T-helper 17 cell (primary cell): ENCODE measurements around the gene GPC6. TPM values are rescaled to one million over a fixed set of nuclear protein-coding genes. Genes with fewer than 3 reads are reported as not detected.

ENCODE experiments used
- ATAC-seq: fragments of 150-1000 bp; cut with Tn5 transposase; 2 replicates; pipeline ENCODE4 v1.10.0; 2021; ENCODE audit warnings: mild to moderate bottlenecking, moderate library complexity
- DNase-seq, 3 donors: peaks; one replicate each; pipeline versions ENCODE4 v3.0.0 to v3.0.0-alpha.2; 2020 to 2021
- H3K9me3 ChIP-seq: one replicate; pipeline ENCODE4 v1.7.0; 2013; ENCODE audit warnings: low read length, mild to moderate bottlenecking; ENCODE audit not compliant: control insufficient read depth, poor library complexity, severe bottlenecking
- H3K27ac Mint-ChIP-seq: one replicate; pipeline ENCODE4 v1.8.0; 2022; ENCODE audit warnings: mild to moderate bottlenecking, moderate library complexity, mixed read lengths
- H3K27me3 Mint-ChIP-seq: one replicate; pipeline ENCODE4 v1.8.0; 2022; ENCODE audit warnings: mixed read lengths
- H3K36me3 Mint-ChIP-seq: one replicate; pipeline ENCODE4 v1.8.0; 2022; ENCODE audit warnings: low read depth, mixed read lengths
- H3K4me1 Mint-ChIP-seq: one replicate; pipeline ENCODE4 v1.8.0; 2022; ENCODE audit warnings: mild to moderate bottlenecking, mixed read lengths
- H3K4me3 Mint-ChIP-seq: one replicate; pipeline ENCODE4 v1.8.0; 2022; ENCODE audit warnings: mild to moderate bottlenecking, moderate library complexity, mixed read lengths
- total RNA-seq, 4 donors: library from RNA in 2 of 4; stranded (reverse) in 2 of 4; gene quantifications; one replicate each; pipeline ENCODE4 v1.2.3 and lab custom pipeline; 2022 to 2026

Gene GPC6
- total RNA-seq, 2 donors from 2014 or later = not detected

DNA sequence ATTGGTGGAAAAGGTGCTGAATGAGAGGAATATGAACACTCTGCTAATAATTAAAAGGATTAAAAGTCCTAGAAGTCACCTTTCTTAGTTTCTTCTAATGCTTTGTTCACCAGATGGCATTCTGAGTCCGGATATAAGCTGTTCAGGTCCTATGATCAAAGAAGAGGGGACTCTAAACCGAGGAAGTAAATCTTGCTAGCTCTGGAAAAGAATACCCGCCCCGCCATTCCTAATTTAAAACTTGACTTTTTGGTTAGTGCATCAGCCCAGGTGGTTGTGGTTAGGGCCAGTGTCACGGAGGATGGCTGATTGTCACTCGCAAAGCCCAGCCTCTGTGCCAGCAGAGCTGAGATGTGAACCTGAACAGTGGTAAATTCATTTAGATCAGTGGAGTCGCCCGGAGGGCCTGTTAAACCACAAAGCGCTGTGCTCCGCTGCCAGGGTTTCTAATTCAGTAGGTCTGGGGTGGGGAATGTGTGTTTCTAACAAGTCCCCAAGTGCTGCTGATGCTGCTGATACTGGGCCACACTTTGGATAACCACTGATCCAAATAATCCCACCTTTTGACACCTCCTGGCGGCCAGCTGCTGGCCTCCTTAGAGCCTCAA lies 827.5 kb downstream of the GPC6 start:
- H3K4me3 Mint-ChIP-seq = no peak overlapping the region
- H3K36me3 Mint-ChIP-seq = no peaks in the 10 kb centered on the region
- no peaks in the 10 kb centered on the region for H3K9me3 ChIP-seq
- H3K27ac Mint-ChIP-seq = no peak overlapping the region
- H3K27me3 Mint-ChIP-seq = peaks cover 28% of the 10 kb centered on the region
- H3K4me1 Mint-ChIP-seq = no peaks in the 10 kb centered on the region
- DNase-seq (no peak), ATAC-seq (no peak)

DNA sequence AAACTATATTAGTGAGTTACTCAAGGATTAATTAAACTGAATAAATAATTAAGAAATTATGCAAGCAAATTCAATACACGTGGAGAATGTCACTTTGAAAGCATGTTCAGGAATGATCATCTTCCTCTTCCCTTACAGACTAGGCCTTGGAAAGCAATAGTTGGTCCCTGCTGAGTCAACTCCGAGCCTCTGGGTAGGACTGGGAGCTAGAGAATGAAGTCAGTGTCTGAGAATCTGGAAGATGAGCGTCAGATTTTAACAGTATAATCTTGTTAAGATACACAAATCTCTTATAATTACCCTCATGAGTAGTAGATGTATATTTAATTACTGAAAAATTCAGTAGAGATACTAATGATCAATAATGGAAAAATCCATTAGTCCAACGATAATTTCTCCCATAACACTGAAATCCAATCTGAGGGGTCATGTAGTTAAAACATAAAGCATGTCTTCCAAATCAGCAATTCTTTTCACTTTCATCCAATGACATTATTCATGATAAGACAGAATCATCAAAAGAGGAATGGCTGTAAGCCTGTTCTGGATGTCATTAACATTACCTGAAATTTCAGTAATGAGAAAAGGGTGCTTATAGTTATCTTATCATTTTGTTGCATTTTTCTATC lies 829.9 kb downstream of the GPC6 start:
- H3K27me3 Mint-ChIP-seq = peaks cover 32% of the 10 kb centered on the region
- H3K4me3 Mint-ChIP-seq = no peak overlapping the region
- no peak overlapping the region for H3K27ac Mint-ChIP-seq
- no peaks in the 10 kb centered on the region for H3K36me3 Mint-ChIP-seq
- no peak for DNase-seq
- H3K4me1 Mint-ChIP-seq = no peaks in the 10 kb centered on the region
- no peaks in the 10 kb centered on the region for H3K9me3 ChIP-seq
- no peak for ATAC-seq

DNA sequence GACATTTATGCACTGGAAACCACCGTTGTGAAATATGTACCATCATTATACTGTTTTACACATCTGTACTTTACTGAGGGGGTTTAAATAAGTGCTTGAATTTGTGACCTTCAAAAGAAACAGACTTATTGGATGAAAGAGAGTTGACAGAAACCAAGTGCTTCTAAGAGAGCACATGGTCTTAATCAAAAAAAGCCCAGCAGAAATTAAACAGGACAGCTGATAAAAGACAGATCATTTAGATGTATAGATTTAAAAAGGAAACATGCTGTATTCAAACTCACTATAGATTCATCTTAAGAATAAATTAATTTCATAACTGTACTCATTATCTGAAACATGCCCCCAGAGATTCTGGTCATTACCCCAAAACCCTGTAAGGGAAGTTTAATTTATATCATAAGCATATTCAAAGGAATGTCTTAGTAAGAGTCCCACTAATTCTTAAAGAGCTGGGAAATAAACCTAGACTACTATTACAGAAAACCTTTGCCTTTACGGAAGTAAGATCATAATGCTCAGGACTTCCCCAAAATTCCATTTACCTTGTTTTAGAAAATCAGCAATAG lies 831.1 kb downstream of the GPC6 start:
- H3K4me1 Mint-ChIP-seq = no peaks in the 10 kb centered on the region
- DNase-seq = no peak

DNA sequence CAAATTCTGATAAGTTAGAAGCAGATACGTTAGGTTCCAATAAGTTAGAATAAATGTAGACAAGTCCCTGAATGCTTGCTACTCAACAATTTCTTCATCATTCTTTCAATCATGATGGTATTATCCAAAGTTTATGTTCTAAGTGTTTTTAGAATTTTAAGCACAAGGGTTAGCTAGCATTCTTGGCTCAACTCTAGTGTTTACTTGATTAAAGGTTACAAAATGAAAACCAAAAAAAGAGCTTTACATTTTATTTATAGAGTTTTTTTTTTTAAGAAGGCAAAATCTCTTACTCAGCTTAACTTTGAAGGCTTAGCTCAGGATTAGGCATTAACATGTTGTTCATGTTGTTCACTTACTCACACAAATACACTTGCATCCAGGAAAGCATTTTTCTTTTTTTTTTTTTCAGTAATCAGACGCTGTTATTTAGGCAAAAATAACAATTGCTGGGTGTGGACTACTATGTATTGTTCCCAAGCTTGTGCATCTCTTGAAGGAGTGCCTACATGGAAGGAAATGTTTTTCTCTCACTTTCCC lies 832.3 kb downstream of the GPC6 start:
- H3K4me3 Mint-ChIP-seq = no peak overlapping the region
- H3K27ac Mint-ChIP-seq = no peak overlapping the region
- H3K4me1 Mint-ChIP-seq = no peaks in the 10 kb centered on the region
- H3K27me3 Mint-ChIP-seq = peaks cover 21% of the 10 kb centered on the region
- no peaks in the 10 kb centered on the region for H3K9me3 ChIP-seq
- no peak for DNase-seq
- no peaks in the 10 kb centered on the region for H3K36me3 Mint-ChIP-seq
- ATAC-seq = no peak

More for the DNA sequence above, 831.1 kb downstream of the GPC6 start:
- Mint-ChIP-seq H3K36me3 (no peaks in the 10 kb centered on the region), H3K4me3 (no peak overlapping the region), H3K27ac (no peak overlapping the region), H3K27me3 (peaks cover 25% of the 10 kb centered on the region)
- H3K9me3 ChIP-seq = no peaks in the 10 kb centered on the region
- no peak for ATAC-seq

DNA sequence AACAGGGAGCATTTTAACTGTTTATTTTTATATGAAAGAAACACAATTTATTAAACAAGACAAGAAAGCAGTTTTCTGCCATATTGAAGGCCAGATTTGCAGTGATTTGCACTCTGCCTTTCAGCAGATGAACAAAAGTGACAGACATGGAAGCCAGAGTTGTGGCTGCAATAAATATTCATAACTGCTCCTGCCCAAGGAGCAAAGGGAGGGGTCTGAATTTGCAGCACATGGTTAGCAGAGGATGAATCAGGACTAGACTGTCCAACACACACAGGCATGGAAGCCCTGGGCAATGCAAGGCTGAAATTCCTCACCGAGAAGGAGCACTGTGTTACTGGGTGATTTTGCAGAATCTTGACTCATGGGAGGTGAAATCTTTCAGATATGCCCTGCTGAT lies 834.7 kb downstream of the GPC6 start:
- no peak overlapping the region for H3K27ac Mint-ChIP-seq
- H3K4me3 Mint-ChIP-seq = no peak overlapping the region
- ATAC-seq (no peak), DNase-seq (no peak)
- no peaks in the 10 kb centered on the region for H3K4me1 Mint-ChIP-seq
- H3K27me3 Mint-ChIP-seq = peaks cover 17% of the 10 kb centered on the region
- no peaks in the 10 kb centered on the region for H3K9me3 ChIP-seq
- no peaks in the 10 kb centered on the region for H3K36me3 Mint-ChIP-seq

DNA sequence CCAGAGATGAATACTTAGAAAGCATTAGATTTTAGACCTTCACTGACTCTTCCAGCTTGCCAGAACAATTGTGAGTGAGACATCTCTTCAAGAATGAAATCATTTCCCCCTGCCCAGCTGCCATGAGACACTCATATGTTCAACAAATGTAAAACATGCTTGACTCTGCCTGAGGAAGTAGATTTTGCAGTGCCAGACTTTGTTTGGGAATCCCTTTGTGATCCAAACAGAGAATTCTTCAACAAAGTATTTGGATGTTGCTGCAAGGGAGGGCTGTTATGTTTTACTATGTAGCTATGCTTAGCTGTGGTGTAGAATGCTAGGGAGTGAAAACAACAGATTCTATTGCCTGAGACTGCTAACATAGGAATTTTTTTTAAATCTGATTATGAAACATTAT lies 836.5 kb downstream of the GPC6 start:
- ATAC-seq (no peak), DNase-seq (no peak)
- no peak overlapping the region for H3K27ac Mint-ChIP-seq
- no peaks in the 10 kb centered on the region for H3K36me3 Mint-ChIP-seq
- no peaks in the 10 kb centered on the region for H3K4me1 Mint-ChIP-seq
- no peak overlapping the region for H3K4me3 Mint-ChIP-seq
- no peaks in the 10 kb centered on the region for H3K9me3 ChIP-seq
- peaks cover 17% of the 10 kb centered on the region for H3K27me3 Mint-ChIP-seq

DNA sequence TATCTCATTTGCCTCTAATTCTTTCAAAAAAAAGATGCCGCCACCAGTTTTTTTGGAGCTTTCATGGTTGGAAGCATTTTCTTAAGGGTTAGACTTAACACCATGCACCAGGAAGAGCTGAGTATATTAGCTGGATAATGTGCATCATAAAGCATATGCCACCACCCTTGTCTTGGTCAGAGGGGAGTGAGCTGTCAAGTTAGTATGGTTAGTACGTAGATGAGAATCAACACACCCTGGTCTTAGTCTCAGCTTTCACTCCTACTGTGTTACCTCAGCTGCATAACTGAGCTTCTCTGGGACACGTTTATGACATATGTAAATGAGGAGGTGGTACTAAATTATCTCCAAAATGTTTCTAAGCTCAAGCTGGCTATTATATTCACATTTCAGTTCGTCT lies 837.2 kb downstream of the GPC6 start:
- no peaks in the 10 kb centered on the region for H3K9me3 ChIP-seq
- H3K36me3 Mint-ChIP-seq = no peaks in the 10 kb centered on the region
- H3K4me1 Mint-ChIP-seq = no peaks in the 10 kb centered on the region
- no peak overlapping the region for H3K27ac Mint-ChIP-seq
- ATAC-seq = no peak
- H3K27me3 Mint-ChIP-seq = peaks cover 17% of the 10 kb centered on the region
- no peak overlapping the region for H3K4me3 Mint-ChIP-seq
- no peak for DNase-seq

DNA sequence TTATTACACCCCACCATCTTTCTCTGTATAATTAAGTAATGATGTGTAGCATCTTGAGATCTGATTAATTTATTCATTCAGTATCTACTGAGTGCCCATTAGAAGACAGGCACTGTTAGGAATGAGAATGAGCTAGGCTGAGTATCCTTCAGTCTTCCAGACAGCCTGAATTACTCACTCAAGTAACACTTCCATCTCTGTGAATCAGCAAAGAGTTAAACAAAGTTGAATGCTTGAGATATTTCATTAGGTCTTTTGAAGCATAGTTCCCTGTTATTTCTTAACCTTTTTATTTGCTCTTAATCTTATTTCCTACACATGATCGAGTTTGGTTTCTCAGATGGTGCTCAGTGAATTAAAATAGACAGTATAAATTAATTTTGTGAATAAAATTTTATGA lies 839.1 kb downstream of the GPC6 start:
- Mint-ChIP-seq H3K36me3 (no peaks in the 10 kb centered on the region), H3K27ac (no peak overlapping the region), H3K4me1 (no peaks in the 10 kb centered on the region), H3K27me3 (peaks cover 7% of the 10 kb centered on the region), H3K4me3 (no peak overlapping the region)
- DNase-seq (no peak), ATAC-seq (no peak)
- no peaks in the 10 kb centered on the region for H3K9me3 ChIP-seq

DNA sequence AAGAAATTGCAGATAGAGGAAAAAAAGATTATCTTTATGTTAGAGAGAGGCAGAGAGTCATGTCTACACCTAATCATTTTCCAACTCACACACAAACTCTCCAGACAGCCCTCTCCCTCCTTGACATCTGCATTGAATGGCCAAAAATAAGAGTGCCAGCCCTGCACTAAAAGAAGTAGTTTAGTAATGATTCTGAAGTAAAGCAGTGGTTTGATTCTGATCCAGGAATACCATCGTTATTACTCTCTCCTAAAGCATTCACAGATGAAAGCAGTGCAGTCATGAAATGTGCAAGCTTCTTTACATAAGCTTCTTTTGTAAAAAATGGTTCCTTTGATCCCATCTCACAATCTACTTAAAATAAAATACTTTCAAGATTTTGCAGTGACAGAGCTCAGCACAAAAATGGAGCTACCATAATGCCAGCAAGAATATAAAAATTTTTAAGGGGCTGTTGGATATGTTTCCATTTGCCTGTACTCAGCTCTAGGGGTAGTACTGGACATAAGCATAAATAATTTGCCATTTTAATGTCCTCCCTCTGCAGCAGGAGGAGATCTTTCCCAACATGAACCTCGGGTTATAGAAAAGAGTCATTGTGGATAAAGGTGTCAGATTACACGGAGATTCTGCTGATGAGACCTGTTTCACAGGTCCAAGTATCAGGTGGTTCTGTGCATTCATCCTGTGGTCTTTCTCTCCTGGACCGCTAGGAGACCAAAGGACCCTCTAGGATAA lies 846.6 kb downstream of the GPC6 start:
- Mint-ChIP-seq H3K27me3 (peaks cover 7% of the 10 kb centered on the region), H3K36me3 (no peaks in the 10 kb centered on the region), H3K4me1 (no peaks in the 10 kb centered on the region), H3K4me3 (no peak overlapping the region), H3K27ac (no peak overlapping the region)
- H3K9me3 ChIP-seq = no peaks in the 10 kb centered on the region
- DNase-seq (no peak), ATAC-seq (no peak)

DNA sequence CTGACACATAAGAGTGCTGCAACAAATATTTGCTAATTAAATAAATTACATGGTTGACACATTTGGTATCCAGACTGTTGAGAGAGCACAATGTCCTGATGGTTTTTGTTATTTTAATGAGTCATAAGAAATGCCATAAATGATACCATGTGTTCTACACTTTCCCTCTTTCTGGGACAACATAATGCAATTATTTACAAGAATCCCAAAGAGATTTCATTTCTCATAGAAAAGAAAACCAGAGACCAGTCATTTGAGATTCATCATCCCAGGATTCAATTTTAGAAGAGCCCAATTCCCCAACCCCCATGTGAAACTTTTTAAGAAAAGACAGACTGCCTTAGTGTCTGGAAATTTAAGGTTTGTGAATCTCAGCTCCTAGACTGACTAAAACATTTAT lies 853.3 kb downstream of the GPC6 start:
- H3K4me1 Mint-ChIP-seq = no peaks in the 10 kb centered on the region
- no peaks in the 10 kb centered on the region for H3K36me3 Mint-ChIP-seq
- peaks cover 19% of the 10 kb centered on the region for H3K27me3 Mint-ChIP-seq
- H3K9me3 ChIP-seq = no peaks in the 10 kb centered on the region
- no peak for DNase-seq
- no peak for ATAC-seq
- no peak overlapping the region for H3K27ac Mint-ChIP-seq
- H3K4me3 Mint-ChIP-seq = no peak overlapping the region

DNA sequence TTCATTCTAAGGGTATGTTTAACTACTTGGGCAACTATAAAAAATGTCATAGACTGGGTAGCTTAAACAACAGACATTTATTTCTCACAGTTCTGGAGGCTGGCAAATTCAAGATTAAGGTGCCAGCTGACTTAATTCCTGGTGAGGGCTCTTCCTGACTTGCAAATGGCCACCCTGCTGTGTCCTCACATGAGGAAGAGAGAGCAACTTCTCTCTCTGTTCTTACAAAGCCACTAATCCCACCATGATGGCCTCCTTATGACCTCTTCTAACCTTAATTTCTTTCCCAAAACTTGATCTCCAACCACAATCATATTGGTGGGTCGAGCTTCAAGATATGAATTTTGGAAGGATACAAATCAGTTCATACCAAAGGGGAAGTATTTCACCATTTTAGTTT lies 853.9 kb downstream of the GPC6 start:
- H3K4me3 Mint-ChIP-seq = no peak overlapping the region
- H3K36me3 Mint-ChIP-seq = no peaks in the 10 kb centered on the region
- no peaks in the 10 kb centered on the region for H3K9me3 ChIP-seq
- peaks cover 16% of the 10 kb centered on the region for H3K27me3 Mint-ChIP-seq
- H3K27ac Mint-ChIP-seq = no peak overlapping the region
- H3K4me1 Mint-ChIP-seq = no peaks in the 10 kb centered on the region
- ATAC-seq = no peak
- DNase-seq = no peak

DNA sequence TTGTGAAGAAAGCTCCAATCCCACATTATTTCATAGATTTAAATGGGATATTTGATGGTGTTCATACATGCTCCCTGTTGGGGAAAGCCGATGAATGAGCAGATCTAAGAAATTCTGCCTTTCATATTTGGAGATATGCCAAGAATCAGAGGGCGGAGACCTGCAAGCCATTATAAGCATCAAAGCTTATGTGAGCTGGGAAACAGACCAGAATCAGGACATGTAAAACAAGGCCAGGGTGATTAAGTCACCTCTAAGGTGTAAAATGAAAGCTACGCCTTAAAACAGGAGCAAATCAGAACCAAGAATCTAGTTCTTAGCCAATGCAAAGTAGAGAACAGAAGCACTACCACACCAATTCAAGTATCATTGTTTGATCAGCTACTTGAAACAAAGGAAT lies 860.5 kb downstream of the GPC6 start:
- Mint-ChIP-seq H3K27me3 (peaks cover 7% of the 10 kb centered on the region), H3K4me1 (no peaks in the 10 kb centered on the region), H3K27ac (no peak overlapping the region), H3K36me3 (no peaks in the 10 kb centered on the region), H3K4me3 (no peak overlapping the region)
- ATAC-seq (no peak), DNase-seq (no peak)
- H3K9me3 ChIP-seq = no peaks in the 10 kb centered on the region

DNA sequence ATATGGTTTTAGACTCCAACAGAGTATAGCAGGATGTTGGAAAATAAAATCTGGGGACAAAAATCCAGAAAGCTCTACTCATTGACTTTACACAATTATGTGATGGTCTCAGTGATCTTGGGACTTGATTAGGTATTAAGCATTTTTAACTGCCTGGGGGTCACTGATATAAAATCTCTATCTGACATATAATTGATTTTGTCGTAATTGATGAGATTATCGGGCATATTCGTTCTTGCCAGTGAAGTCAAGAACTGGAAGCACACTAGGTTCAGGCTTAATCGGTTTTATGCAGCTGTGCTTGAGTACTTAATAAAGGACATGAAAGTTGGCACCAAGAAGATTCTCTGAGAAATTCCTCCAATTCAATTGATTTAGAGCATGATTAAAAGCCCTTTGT lies 862.1 kb downstream of the GPC6 start:
- Mint-ChIP-seq H3K4me3 (no peak overlapping the region), H3K4me1 (no peaks in the 10 kb centered on the region), H3K27ac (no peak overlapping the region), H3K36me3 (no peaks in the 10 kb centered on the region), H3K27me3 (no peaks in the 10 kb centered on the region)
- no peak for DNase-seq
- ATAC-seq = no peak
- H3K9me3 ChIP-seq = no peaks in the 10 kb centered on the region
